Ishikawa (cell line): ENCODE measurements around the gene USP17L12.
"Not testable (repeated sequence)": the region's sequence is repeated elsewhere in the genome, so short reads cannot be mapped to it uniquely, and the experiment has no call there.

Source experiments
- CEBPB ChIP-seq: IDR thresholded peaks from 2 replicates; pipeline ENCODE4 v1.6.1; 2012
- FOXM1 ChIP-seq: IDR thresholded peaks from 2 replicates; pipeline ENCODE4 v1.6.1; 2012; ENCODE audit warnings: low read depth, borderline replicate concordance
- TAF1 ChIP-seq: IDR thresholded peaks from 2 replicates; pipeline ENCODE4 v1.6.1; 2012; ENCODE audit warnings: low read depth, mild to moderate bottlenecking
- TEAD4 ChIP-seq: IDR thresholded peaks from 2 replicates; pipeline ENCODE4 v1.6.1; 2012
- YY1 ChIP-seq: IDR thresholded peaks from 2 replicates; pipeline ENCODE4 v1.6.1; 2012; ENCODE audit warnings: low read depth
- TF ChIP-seq, protein P1 (sequence below): IDR thresholded peaks from 2 replicates; pipeline ENCODE4 v1.6.1; 2012
- TF ChIP-seq, protein P2 (sequence below): IDR thresholded peaks from 2 replicates; pipeline ENCODE4 v1.6.1; 2012; ENCODE audit warnings: low read depth, mild to moderate bottlenecking

DNA sequence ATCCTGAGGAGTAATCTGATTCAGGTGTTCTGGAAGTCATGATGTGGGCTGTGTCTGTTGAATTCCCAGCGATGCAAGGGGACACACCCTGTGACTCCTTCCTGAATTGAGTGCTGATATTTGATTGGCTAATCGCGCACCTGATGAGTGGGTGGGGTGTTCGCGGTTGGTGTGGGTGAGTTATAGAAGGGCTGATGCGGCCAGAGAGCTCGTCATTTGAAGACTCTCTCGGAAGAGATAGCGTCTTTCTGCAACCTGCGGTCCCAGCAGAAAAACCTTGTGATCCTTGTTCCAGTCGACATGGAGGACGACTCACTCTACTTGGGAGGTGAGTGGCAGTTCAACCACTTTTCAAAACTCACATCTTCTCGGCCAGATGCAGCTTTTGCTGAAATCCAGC, 9.6 kb upstream of the USP17L12 start, which contains the start of gene USP17L10:
- not testable (repeated sequence) for TF ChIP-seq CEBPB, TAF1, FOXM1, TEAD4, YY1
- TF ChIP-seq, protein P1, sequence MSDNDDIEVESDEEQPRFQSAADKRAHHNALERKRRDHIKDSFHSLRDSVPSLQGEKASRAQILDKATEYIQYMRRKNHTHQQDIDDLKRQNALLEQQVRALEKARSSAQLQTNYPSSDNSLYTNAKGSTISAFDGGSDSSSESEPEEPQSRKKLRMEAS: not testable (repeated sequence)
- TF ChIP-seq, protein P2, sequence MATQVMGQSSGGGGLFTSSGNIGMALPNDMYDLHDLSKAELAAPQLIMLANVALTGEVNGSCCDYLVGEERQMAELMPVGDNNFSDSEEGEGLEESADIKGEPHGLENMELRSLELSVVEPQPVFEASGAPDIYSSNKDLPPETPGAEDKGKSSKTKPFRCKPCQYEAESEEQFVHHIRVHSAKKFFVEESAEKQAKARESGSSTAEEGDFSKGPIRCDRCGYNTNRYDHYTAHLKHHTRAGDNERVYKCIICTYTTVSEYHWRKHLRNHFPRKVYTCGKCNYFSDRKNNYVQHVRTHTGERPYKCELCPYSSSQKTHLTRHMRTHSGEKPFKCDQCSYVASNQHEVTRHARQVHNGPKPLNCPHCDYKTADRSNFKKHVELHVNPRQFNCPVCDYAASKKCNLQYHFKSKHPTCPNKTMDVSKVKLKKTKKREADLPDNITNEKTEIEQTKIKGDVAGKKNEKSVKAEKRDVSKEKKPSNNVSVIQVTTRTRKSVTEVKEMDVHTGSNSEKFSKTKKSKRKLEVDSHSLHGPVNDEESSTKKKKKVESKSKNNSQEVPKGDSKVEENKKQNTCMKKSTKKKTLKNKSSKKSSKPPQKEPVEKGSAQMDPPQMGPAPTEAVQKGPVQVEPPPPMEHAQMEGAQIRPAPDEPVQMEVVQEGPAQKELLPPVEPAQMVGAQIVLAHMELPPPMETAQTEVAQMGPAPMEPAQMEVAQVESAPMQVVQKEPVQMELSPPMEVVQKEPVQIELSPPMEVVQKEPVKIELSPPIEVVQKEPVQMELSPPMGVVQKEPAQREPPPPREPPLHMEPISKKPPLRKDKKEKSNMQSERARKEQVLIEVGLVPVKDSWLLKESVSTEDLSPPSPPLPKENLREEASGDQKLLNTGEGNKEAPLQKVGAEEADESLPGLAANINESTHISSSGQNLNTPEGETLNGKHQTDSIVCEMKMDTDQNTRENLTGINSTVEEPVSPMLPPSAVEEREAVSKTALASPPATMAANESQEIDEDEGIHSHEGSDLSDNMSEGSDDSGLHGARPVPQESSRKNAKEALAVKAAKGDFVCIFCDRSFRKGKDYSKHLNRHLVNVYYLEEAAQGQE: not testable (repeated sequence)
